Loucy (cell line): Measurements from ENCODE around the gene SYNDIG1.

Source experiments
- H2AFZ ChIP-seq: fragments of 200-600 bp; sonication (generic); 2 replicates; pipeline ENCODE4 v1.6.0; 2016; ENCODE audit warnings: antibody characterized with exemption, mild to moderate bottlenecking, low read length, moderate library complexity
- H3F3A ChIP-seq: fragments of 200-600 bp; 2 replicates; pipeline ENCODE4 v1.6.0; 2016; ENCODE audit warnings: antibody characterized with exemption, low read depth, mild to moderate bottlenecking
- H3K27me3 ChIP-seq: fragments of 200-600 bp; sonication (generic); 2 replicates; pipeline ENCODE4 v1.6.1; 2014; ENCODE audit warnings: low read length, mild to moderate bottlenecking; ENCODE audit not compliant: insufficient read depth, poor library complexity, severe bottlenecking
- H3K36me3 ChIP-seq: fragments of 200-600 bp; sonication (generic); 2 replicates; pipeline ENCODE4 v1.6.1; 2016; ENCODE audit warnings: low read length; ENCODE audit not compliant: insufficient read depth
- H3K4me1 ChIP-seq: fragments of 200-600 bp; sonication (generic); 2 replicates; pipeline ENCODE4 v1.5.1; 2014; ENCODE audit warnings: low read length, mild to moderate bottlenecking; ENCODE audit not compliant: insufficient read depth, poor library complexity, severe bottlenecking
- H3K4me2 ChIP-seq: fragments of 200-600 bp; sonication (generic); 2 replicates; pipeline ENCODE4 v1.6.0; 2014; ENCODE audit warnings: antibody characterized with exemption, low read length, low read depth, mild to moderate bottlenecking; ENCODE audit not compliant: poor library complexity, severe bottlenecking
- H3K4me3 ChIP-seq: fragments of 200-600 bp; sonication (generic); 2 replicates; pipeline ENCODE4 v1.5.1; 2014; ENCODE audit warnings: low read length, mild to moderate bottlenecking, mixed read lengths; ENCODE audit not compliant: poor library complexity, severe bottlenecking
- H3K79me2 ChIP-seq: fragments of 200-600 bp; sonication (generic); 2 replicates; pipeline ENCODE4 v1.6.1; 2014; ENCODE audit warnings: low read length; ENCODE audit not compliant: insufficient read depth
- H3K9ac ChIP-seq: fragments of 200-600 bp; sonication (generic); 2 replicates; pipeline ENCODE4 v1.6.0; 2014; ENCODE audit warnings: mild to moderate bottlenecking, low read depth, low read length, moderate library complexity; ENCODE audit not compliant: poor library complexity, severe bottlenecking
- H3K9me2 ChIP-seq: fragments of 200-600 bp; sonication (generic); replicated peaks from 2 replicates; pipeline ENCODE4 v1.6.1; 2016; ENCODE audit warnings: low read depth, low read length, mixed read lengths
- H3K9me3 ChIP-seq: fragments of 200-600 bp; sonication (generic); 2 replicates; pipeline ENCODE4 v1.6.1; 2014; ENCODE audit warnings: mild to moderate bottlenecking, antibody characterized with exemption, low read length, low read depth; ENCODE audit not compliant: insufficient read depth
- H4K20me1 ChIP-seq: fragments of 200-600 bp; sonication (generic); 2 replicates; pipeline ENCODE4 v1.6.0; 2014; ENCODE audit warnings: antibody characterized with exemption, low read length, mild to moderate bottlenecking; ENCODE audit not compliant: insufficient read depth, poor library complexity, severe bottlenecking
- EZH2phosphoT487 ChIP-seq: fragments of 200-600 bp; IDR thresholded peaks from 2 replicates; pipeline ENCODE4 v1.6.1; 2018; ENCODE audit warnings: antibody characterized with exemption, mild to moderate bottlenecking, moderate library complexity, borderline replicate concordance
- TF ChIP-seq, protein P1 (sequence below): fragments of 200-600 bp; sonication (generic); conservative IDR thresholded peaks from 2 replicates; pipeline ENCODE4 v1.5.1; 2014; ENCODE audit warnings: mild to moderate bottlenecking, antibody characterized with exemption, low read length

SYNDIG1 gene

DNA sequence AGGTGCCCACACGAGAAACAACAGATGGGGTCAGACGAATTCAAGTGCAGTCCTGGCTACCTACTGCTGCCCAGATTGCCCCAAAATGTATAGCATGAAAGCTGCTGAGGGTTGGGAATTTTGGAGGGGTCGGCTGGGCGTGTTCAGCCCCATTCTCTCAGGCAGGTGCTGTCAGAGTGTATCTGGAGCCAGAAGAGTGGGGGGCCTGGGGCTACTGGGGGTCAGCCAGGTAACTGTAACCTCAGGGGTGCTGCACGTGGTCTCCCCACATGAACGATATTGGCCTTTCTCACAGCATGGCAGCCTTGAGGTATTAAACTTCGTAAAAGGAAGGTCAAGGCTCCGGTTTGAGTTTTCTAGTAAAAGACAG is 14.6 kb downstream of the SYNDIG1 start:
- no peaks in the 10 kb centered on the region; the same call in 1 of the 2 replicates for H3K9me3 ChIP-seq
- H2AFZ ChIP-seq, result no peak overlapping the region
- no peaks in the 10 kb centered on the region for H3K9me2 ChIP-seq
- H3K9ac ChIP-seq, result no peak overlapping the region
- no peaks in the 10 kb centered on the region for H3K4me1 ChIP-seq
- no peaks in the 10 kb centered on the region for H3F3A ChIP-seq
- no peaks in the 10 kb centered on the region for H3K79me2 ChIP-seq
- H4K20me1 ChIP-seq, result no peaks in the 10 kb centered on the region
- TF ChIP-seq, protein P1, sequence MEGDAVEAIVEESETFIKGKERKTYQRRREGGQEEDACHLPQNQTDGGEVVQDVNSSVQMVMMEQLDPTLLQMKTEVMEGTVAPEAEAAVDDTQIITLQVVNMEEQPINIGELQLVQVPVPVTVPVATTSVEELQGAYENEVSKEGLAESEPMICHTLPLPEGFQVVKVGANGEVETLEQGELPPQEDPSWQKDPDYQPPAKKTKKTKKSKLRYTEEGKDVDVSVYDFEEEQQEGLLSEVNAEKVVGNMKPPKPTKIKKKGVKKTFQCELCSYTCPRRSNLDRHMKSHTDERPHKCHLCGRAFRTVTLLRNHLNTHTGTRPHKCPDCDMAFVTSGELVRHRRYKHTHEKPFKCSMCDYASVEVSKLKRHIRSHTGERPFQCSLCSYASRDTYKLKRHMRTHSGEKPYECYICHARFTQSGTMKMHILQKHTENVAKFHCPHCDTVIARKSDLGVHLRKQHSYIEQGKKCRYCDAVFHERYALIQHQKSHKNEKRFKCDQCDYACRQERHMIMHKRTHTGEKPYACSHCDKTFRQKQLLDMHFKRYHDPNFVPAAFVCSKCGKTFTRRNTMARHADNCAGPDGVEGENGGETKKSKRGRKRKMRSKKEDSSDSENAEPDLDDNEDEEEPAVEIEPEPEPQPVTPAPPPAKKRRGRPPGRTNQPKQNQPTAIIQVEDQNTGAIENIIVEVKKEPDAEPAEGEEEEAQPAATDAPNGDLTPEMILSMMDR, result no peak
- TF ChIP-seq EZH2phosphoT487, result no peak
- no peak overlapping the region for H3K4me2 ChIP-seq
- no peak overlapping the region for H3K4me3 ChIP-seq
- no peaks in the 10 kb centered on the region for H3K36me3 ChIP-seq
- no peaks in the 10 kb centered on the region for H3K27me3 ChIP-seq

GRCh38 chr20:24485981-24486380 is 16.6 kb downstream of the SYNDIG1 start:
- Histone ChIP-seq H3K9me3 (no peaks in the 10 kb centered on the region; the same call in 1 of the 2 replicates), H3K9me2 (no peaks in the 10 kb centered on the region), H3K79me2 (no peaks in the 10 kb centered on the region), H3K9ac (no peak overlapping the region), H3K4me2 (no peak overlapping the region), H3K27me3 (no peaks in the 10 kb centered on the region), H3K4me3 (no peak overlapping the region), H3K36me3 (no peaks in the 10 kb centered on the region), H4K20me1 (no peaks in the 10 kb centered on the region), H2AFZ (no peak overlapping the region), H3F3A (no peaks in the 10 kb centered on the region), H3K4me1 (no peaks in the 10 kb centered on the region)
- TF ChIP-seq, protein P1, result no peak
- no peak for TF ChIP-seq EZH2phosphoT487

GRCh38 chr20:24487240-24487639 is 17.8 kb downstream of the SYNDIG1 start:
- Histone ChIP-seq H4K20me1 (no peaks in the 10 kb centered on the region), H3K4me3 (no peak overlapping the region), H3K36me3 (no peaks in the 10 kb centered on the region), H2AFZ (no peak overlapping the region), H3F3A (no peaks in the 10 kb centered on the region), H3K27me3 (no peaks in the 10 kb centered on the region), H3K9me3 (no peaks in the 10 kb centered on the region; the same call in 1 of the 2 replicates), H3K9ac (no peak overlapping the region), H3K4me2 (no peak overlapping the region), H3K79me2 (no peaks in the 10 kb centered on the region), H3K4me1 (no peaks in the 10 kb centered on the region), H3K9me2 (no peaks in the 10 kb centered on the region)
- TF ChIP-seq, protein P1, result no peak
- TF ChIP-seq EZH2phosphoT487, result no peak
